ENCODE measurements around the gene RMI1. TPM values are rescaled to one million over a fixed set of nuclear protein-coding genes. Genes with fewer than 3 reads are reported as not detected.

The RMI1 gene
- total RNA-seq, 1 donor from 2014 or later = 7.7 TPM

DNA sequence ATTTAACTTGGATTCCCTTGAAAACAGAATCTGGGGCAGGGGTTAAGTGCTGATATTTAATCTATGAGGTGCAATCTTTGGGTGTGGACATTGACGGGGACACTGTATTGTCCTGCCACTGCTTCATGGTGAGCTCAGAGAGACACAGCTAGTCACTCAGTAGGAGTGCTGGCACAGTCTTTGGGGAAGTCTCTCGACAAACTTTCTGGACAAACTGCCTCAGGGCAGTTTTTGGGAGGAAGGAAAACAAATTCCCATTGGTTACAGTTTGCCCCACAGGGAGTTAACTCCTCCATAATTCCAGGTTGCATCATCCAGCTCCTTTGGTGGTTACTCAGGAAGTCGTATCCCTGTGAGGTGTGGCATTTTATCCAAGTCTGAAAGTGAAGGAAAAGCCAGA, 18.4 kb upstream of the RMI1 start:
- peak overlapping the region; percentile 75 for H3K27ac Mint-ChIP-seq (ENCODE audit: unreplicated experiment)
- no peaks in the 10 kb centered on the region for H3K27me3 Mint-ChIP-seq (ENCODE audit: low read depth)
- no peak overlapping the region for H3K4me3 Mint-ChIP-seq (ENCODE audit: unreplicated experiment)
- TF ChIP-seq, protein P1, sequence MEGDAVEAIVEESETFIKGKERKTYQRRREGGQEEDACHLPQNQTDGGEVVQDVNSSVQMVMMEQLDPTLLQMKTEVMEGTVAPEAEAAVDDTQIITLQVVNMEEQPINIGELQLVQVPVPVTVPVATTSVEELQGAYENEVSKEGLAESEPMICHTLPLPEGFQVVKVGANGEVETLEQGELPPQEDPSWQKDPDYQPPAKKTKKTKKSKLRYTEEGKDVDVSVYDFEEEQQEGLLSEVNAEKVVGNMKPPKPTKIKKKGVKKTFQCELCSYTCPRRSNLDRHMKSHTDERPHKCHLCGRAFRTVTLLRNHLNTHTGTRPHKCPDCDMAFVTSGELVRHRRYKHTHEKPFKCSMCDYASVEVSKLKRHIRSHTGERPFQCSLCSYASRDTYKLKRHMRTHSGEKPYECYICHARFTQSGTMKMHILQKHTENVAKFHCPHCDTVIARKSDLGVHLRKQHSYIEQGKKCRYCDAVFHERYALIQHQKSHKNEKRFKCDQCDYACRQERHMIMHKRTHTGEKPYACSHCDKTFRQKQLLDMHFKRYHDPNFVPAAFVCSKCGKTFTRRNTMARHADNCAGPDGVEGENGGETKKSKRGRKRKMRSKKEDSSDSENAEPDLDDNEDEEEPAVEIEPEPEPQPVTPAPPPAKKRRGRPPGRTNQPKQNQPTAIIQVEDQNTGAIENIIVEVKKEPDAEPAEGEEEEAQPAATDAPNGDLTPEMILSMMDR (IDR thresholded peaks at IDR 0.05) = no peak
- peaks cover 5% of the 10 kb centered on the region for H3K36me3 Mint-ChIP-seq (ENCODE audit: low read depth)
- peaks cover 55% of the 10 kb centered on the region for H3K4me1 Mint-ChIP-seq (ENCODE audit: low read depth)
- no peak for DNase-seq (ENCODE audit: low spot score)
- peaks cover 3% of the 10 kb centered on the region for H3K9me3 Mint-ChIP-seq (ENCODE audit: low read depth)

DNA sequence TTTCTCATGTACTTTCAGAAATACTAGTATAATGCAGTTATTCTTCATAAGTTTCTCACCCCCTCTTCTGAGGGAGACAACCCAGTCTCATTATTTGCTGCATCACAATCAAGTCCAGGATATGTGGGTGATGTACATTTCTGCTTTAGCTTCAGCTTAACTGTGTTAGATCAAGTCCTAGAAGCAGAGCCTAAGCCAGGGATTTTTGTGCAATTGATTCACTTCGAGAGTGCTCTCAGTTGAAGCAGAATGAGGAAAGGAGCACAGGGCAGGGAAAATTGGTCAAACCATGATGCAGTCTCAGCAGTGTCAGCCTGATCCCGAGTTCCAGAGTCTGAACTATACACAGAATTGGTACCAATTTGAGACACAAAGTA, 15.6 kb upstream of the RMI1 start:
- Mint-ChIP-seq H3K4me3 (ENCODE audit: unreplicated experiment) (no peak overlapping the region), H3K4me1 (ENCODE audit: low read depth) (peaks cover 53% of the 10 kb centered on the region), H3K36me3 (ENCODE audit: low read depth) (peaks cover 26% of the 10 kb centered on the region), H3K27ac (ENCODE audit: unreplicated experiment) (peak overlapping the region; percentile 97), H3K9me3 (ENCODE audit: low read depth) (no peaks in the 10 kb centered on the region), H3K27me3 (ENCODE audit: low read depth) (no peaks in the 10 kb centered on the region)
- TF ChIP-seq, protein P1 (IDR thresholded peaks at IDR 0.05) = no peak
- DNase-seq (ENCODE audit: low spot score) = no peak

DNA sequence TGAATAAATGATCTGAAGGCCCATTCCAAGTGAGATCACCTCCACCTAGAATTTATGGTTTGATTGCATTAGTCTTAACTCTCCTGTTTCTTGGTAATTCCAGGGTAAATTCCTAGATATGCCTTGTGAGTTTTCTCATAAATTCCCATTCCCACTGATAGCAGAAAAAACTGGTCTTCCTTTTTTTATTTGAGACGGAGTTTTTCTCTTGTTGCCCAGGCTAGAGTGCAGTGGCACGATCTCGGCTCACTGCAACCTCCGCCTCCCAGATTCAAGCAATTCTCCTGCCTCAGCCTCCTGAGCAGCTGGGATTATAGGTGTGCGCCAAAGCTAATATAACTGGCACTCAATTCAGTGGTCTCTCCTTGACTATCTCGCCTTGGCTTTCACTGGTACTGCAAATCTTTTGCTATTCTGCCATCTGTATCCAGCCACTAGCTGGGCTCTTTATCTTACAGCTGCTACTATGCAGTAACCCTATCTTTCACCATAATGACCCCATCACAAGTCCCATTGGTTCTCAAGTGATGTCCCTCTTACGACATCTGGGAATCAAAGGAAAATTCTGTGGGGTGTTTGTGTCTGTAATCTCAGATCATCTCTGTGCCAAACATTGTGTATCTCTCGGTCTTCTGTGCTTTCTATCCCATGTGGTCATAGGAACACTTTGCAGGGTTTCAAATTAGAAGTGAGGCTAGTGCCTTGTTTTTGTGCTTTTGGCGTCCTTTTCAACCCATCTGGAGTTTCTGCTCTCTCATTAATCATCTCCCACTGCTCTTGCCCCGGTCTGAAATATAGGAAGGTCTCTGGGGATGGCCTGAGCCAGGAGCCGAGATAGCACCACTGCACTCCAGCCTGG, 15.0 kb upstream of the RMI1 start:
- Mint-ChIP-seq H3K27ac (ENCODE audit: unreplicated experiment) (peak overlapping the region; percentile 97), H3K27me3 (ENCODE audit: low read depth) (no peaks in the 10 kb centered on the region), H3K4me1 (ENCODE audit: low read depth) (peaks cover 53% of the 10 kb centered on the region), H3K4me3 (ENCODE audit: unreplicated experiment) (no peak overlapping the region), H3K9me3 (ENCODE audit: low read depth) (no peaks in the 10 kb centered on the region), H3K36me3 (ENCODE audit: low read depth) (peaks cover 32% of the 10 kb centered on the region)
- TF ChIP-seq, protein P1 (IDR thresholded peaks at IDR 0.05) = no peak
- no peak for DNase-seq (ENCODE audit: low spot score)

DNA sequence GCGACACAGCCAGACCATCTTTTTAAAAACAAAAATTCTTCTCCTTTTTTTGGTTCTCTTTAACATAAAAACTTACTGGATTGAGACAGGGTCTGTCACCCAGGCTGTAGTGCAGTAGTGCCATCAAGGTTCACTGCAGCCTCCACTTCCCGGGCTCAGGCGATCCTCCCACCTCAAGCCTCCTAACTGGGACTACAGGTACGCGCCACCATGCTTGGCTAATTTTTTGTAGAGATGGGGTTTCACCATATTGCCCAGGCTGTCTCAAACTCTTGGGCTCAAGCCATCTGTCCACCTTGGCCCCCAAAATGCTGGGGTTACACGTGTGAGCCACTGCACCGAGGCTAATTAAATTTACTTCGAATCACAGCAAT, 14.4 kb upstream of the RMI1 start:
- H3K27ac Mint-ChIP-seq (ENCODE audit: unreplicated experiment) = peak overlapping the region; percentile 97
- DNase-seq (ENCODE audit: low spot score) = no peak
- no peak overlapping the region for H3K4me3 Mint-ChIP-seq (ENCODE audit: unreplicated experiment)
- TF ChIP-seq, protein P1 (IDR thresholded peaks at IDR 0.05) = no peak
- no peaks in the 10 kb centered on the region for H3K27me3 Mint-ChIP-seq (ENCODE audit: low read depth)
- no peaks in the 10 kb centered on the region for H3K9me3 Mint-ChIP-seq (ENCODE audit: low read depth)
- peaks cover 38% of the 10 kb centered on the region for H3K36me3 Mint-ChIP-seq (ENCODE audit: low read depth)
- peaks cover 50% of the 10 kb centered on the region for H3K4me1 Mint-ChIP-seq (ENCODE audit: low read depth)

DNA sequence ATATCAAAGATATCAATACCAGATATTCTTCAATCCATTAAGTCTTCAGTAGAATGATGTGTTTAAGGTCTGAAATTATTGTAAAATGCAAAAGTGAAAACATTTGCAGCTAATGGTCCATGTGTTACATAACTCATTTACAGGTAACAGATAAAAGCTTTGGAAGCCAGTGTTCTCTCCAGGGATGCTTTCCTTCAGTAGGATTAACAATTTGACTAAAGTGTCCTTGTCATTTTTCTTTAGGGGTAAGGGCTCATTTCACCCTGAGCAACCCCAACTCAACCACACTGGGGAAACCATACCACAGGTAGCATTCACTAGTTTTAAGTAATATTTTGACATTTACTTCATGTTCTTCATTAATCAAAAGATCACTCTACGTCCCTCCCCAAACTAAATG, 13.5 kb upstream of the RMI1 start:
- Mint-ChIP-seq H3K36me3 (ENCODE audit: low read depth) (peaks cover 47% of the 10 kb centered on the region), H3K4me3 (ENCODE audit: unreplicated experiment) (no peak overlapping the region), H3K27me3 (ENCODE audit: low read depth) (no peaks in the 10 kb centered on the region), H3K4me1 (ENCODE audit: low read depth) (peaks cover 47% of the 10 kb centered on the region), H3K27ac (ENCODE audit: unreplicated experiment) (peak overlapping the region; percentile 67), H3K9me3 (ENCODE audit: low read depth) (no peaks in the 10 kb centered on the region)
- DNase-seq (ENCODE audit: low spot score) = no peak
- TF ChIP-seq, protein P1 (IDR thresholded peaks at IDR 0.05) = no peak
